Body of pancreas (tissue), 4 donors: ENCODE data around the gene CHRNA5.

Source experiments
- POLR2A ChIP-seq, 3 donors: fragments of 450-650 bp; IDR thresholded peaks; one replicate each; pipeline ENCODE4 v1.6.1; 2016; ENCODE audit warnings: antibody characterized with exemption in 3 of 3, mild to moderate bottlenecking in 2 of 3
- TF ChIP-seq, protein P1 (sequence below), 7 experiments: fragments of 450-650 bp in 4 of 7; fragments of 200-600 bp in 3 of 7; sonication (generic) in 3 of 7; IDR thresholded peaks; one replicate each; pipeline ENCODE4 v1.5.1; 2016 to 2019; ENCODE audit warnings: antibody characterized with exemption in 7 of 7

DNA sequence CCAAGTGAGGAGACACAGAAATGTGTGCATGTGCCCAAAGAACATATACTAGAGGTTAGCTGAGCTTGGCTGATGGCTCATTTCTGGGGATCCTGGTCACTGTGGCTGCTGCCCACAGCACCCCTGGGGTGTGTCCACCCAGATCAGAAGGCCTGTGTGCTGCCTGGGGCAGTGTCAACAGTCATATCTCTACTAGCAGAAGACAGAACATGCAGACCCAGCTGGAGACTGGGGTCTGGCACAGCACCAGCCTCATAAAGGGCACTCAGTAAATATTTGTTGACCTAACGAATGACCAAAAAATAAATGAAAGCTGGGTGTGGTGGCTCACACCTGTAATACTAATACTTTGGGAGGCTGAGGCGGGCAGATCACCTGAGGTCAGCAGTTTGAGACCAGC lies 39.1 kb downstream of the CHRNA5 start:
- TF ChIP-seq, protein P1, sequence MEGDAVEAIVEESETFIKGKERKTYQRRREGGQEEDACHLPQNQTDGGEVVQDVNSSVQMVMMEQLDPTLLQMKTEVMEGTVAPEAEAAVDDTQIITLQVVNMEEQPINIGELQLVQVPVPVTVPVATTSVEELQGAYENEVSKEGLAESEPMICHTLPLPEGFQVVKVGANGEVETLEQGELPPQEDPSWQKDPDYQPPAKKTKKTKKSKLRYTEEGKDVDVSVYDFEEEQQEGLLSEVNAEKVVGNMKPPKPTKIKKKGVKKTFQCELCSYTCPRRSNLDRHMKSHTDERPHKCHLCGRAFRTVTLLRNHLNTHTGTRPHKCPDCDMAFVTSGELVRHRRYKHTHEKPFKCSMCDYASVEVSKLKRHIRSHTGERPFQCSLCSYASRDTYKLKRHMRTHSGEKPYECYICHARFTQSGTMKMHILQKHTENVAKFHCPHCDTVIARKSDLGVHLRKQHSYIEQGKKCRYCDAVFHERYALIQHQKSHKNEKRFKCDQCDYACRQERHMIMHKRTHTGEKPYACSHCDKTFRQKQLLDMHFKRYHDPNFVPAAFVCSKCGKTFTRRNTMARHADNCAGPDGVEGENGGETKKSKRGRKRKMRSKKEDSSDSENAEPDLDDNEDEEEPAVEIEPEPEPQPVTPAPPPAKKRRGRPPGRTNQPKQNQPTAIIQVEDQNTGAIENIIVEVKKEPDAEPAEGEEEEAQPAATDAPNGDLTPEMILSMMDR (IDR thresholded peaks at IDR 0.05) = no peak
- TF ChIP-seq POLR2A (IDR thresholded peaks at IDR 0.05) = no peak
